K562 (cell line): ENCODE data around the gene ZBTB9. TPM values are rescaled to one million over a fixed set of nuclear protein-coding genes. Genes with fewer than 3 reads are reported as not detected.
A peak's percentile ranks its signal among the peaks of the same experiment; 100 is the strongest.

Experiments
- ATAC-seq: fragments of 200-7000 bp; cut with Tn5 transposase; 3 replicates; pipeline ENCODE4 v1.9.1; 2020; ENCODE audit warnings: moderate library complexity
- Bru-seq: library from RNA; stranded (reverse); fragments of 400-500 nt; gene quantifications from one replicate; lab custom pipeline; 2021; lab: Mats Ljungman, UMichigan
- BruChase-seq, 2 experiments: library from RNA; stranded (reverse); fragments of 400-500 nt; gene quantifications; one replicate each; lab custom pipeline; 2021; lab: Mats Ljungman, UMichigan
- BruUV-seq: library from RNA; stranded (reverse); fragments of 400-500 nt; replicated peaks from 2 replicates; lab custom pipeline; 2021; lab: Mats Ljungman, UMichigan
- CTCF ChIA-PET: fragments of 300-600 bp; formaldehyde crosslinking; extraction: SDS; loops from one replicate; lab custom pipeline; 2021; ENCODE audit warnings: low intra/inter-chr PET ratio; lab: Yijun Ruan, JAX
- POLR2A ChIA-PET: fragments of 300-600, 350-650 bp; sonication (Branson Sonifier 250); formaldehyde crosslinking; extraction: SDS; loops from one replicate; lab custom pipeline; 2021; ENCODE audit warnings: antibody characterized with exemption, inconsistent platforms; lab: Yijun Ruan, JAX
- DNase-seq, 4 experiments: peaks; one replicate each; pipeline versions ENCODE4 v3.0.0 to v3.0.0-alpha.2; 2011 to 2018; ENCODE audit warnings: low spot score in 3 of 4, mixed read lengths in 3 of 4; ENCODE audit errors: extremely low read depth in 1 of 4
- FAIRE-seq: peaks from 2 replicates; lab custom pipeline; 2011; peaks lifted over from hg19 to GRCh38; lab: Jason Lieb, UNC
- H2AFZ ChIP-seq: 2 replicates; pipeline ENCODE4 v1.6.0; 2011; ENCODE audit warnings: low read depth, low read length, control low read depth, inconsistent platforms
- H3K27ac ChIP-seq: fragments of 200-600 bp; 3 replicates; pipeline ENCODE4 v1.8.0; 2011; ENCODE audit warnings: low read depth, mild to moderate bottlenecking, control low read depth, inconsistent platforms, low read length, moderate library complexity, mixed read lengths; ENCODE audit errors: extremely low read depth
- H3K27me3 ChIP-seq, 2 experiments: fragments of 300-600 bp in 1 of 2; 2 replicates in 1 of 2; 3 replicates in 1 of 2; pipeline versions ENCODE4 v1.6.0 to v1.8.0; 2011; ENCODE audit warnings: inconsistent platforms in 2 of 2, low read length in 2 of 2, mild to moderate bottlenecking in 1 of 2, mixed read lengths in 1 of 2, moderate library complexity in 1 of 2; ENCODE audit not compliant: control insufficient read depth in 2 of 2, insufficient read depth in 2 of 2
- H3K36me3 ChIP-seq: fragments of 300-600 bp; 3 replicates; pipeline ENCODE4 v1.8.0; 2011; ENCODE audit warnings: mild to moderate bottlenecking, low read length, inconsistent platforms; ENCODE audit not compliant: control insufficient read depth, insufficient read depth
- H3K4me1 ChIP-seq, 2 experiments: fragments of 200-600 bp in 1 of 2; replicated peaks in 1 of 2; 2 replicates in 1 of 2; 3 replicates in 1 of 2; pipeline versions ENCODE4 v1.5.1 to v1.8.0; 2011; ENCODE audit warnings: inconsistent platforms in 2 of 2, low read length in 2 of 2, mild to moderate bottlenecking in 1 of 2, mixed read lengths in 1 of 2, moderate library complexity in 1 of 2; ENCODE audit not compliant: control insufficient read depth in 2 of 2, insufficient read depth in 2 of 2
- H3K4me2 ChIP-seq: 2 replicates; pipeline ENCODE4 v1.6.1; 2011; ENCODE audit warnings: low read length, control low read depth, inconsistent platforms, mixed read lengths; ENCODE audit not compliant: insufficient read depth
- H3K4me3 ChIP-seq: fragments of 200-600 bp; sonication (generic), shearing (Covaris generic); 2 replicates; pipeline ENCODE4 v1.5.1; 2016; ENCODE audit warnings: control low read depth, inconsistent platforms
- H3K79me2 ChIP-seq: fragments of 200-600 bp; 3 replicates; pipeline ENCODE4 v1.8.0; 2011; ENCODE audit warnings: low read length, inconsistent platforms; ENCODE audit not compliant: control insufficient read depth, insufficient read depth
- H3K9ac ChIP-seq, 2 experiments: 2 replicates each; pipeline versions ENCODE4 v1.6.0 to v1.6.1; 2011; ENCODE audit warnings: low read depth in 2 of 2, low read length in 2 of 2, control low read depth in 1 of 2, inconsistent platforms in 1 of 2, mild to moderate bottlenecking in 1 of 2, mixed read lengths in 1 of 2; ENCODE audit not compliant: insufficient read depth in 1 of 2
- H3K9me1 ChIP-seq: one replicate; pipeline ENCODE4 v1.6.0; 2011; ENCODE audit warnings: inconsistent platforms, mild to moderate bottlenecking, low read length, moderate library complexity; ENCODE audit not compliant: control insufficient read depth, insufficient read depth
- H3K9me3 ChIP-seq: replicated peaks from 2 replicates; pipeline ENCODE4 v1.5.1; 2011; ENCODE audit warnings: low read depth, low read length, inconsistent platforms; ENCODE audit not compliant: control insufficient read depth, insufficient read depth
- H4K20me1 ChIP-seq: replicated peaks from 2 replicates; pipeline ENCODE4 v1.6.1; 2011; ENCODE audit warnings: low read length, inconsistent platforms, mixed read lengths; ENCODE audit not compliant: control insufficient read depth, insufficient read depth
- ASH1L ChIP-seq: fragments of 450-650 bp; IDR thresholded peaks from 2 replicates; pipeline ENCODE4 v1.6.1; 2018; ENCODE audit warnings: borderline replicate concordance, mild to moderate bottlenecking, low read depth; ENCODE audit not compliant: partially characterized antibody
- CREM ChIP-seq: IDR thresholded peaks from 2 replicates; pipeline ENCODE4 v1.6.1; 2014; ENCODE audit warnings: antibody characterized with exemption, low read depth
- E2F5 ChIP-seq: sonication (generic); formaldehyde crosslinking; IDR thresholded peaks from 2 replicates; pipeline ENCODE4 v1.8.0; 2022; ENCODE audit warnings: mild to moderate bottlenecking, missing genetic modification reagents
- NCOR1 ChIP-seq: fragments of 450-650 bp; IDR thresholded peaks from 2 replicates; pipeline ENCODE4 v1.6.1; 2016; ENCODE audit warnings: mild to moderate bottlenecking, moderate library complexity
- RREB1 ChIP-seq: fragments of 250-450 bp; sonication (Bioruptor Pico); IDR thresholded peaks from 2 replicates; pipeline ENCODE4 v1.4.0; 2020
- SP2 ChIP-seq: IDR thresholded peaks from 2 replicates; pipeline ENCODE4 v1.6.1; 2011; ENCODE audit warnings: mild to moderate bottlenecking, low read depth, low read length, moderate library complexity; ENCODE audit not compliant: poor library complexity, severe bottlenecking; ENCODE audit errors: extremely low read depth
- XRCC5 ChIP-seq: fragments of 200-400 bp; formaldehyde crosslinking; IDR thresholded peaks from 2 replicates; pipeline ENCODE4 v1.6.1; 2017; ENCODE audit warnings: low read depth, mild to moderate bottlenecking, low read length
- WGBS: fragments of 100-300 bp; shearing (Covaris generic); methylation state at CpG from one replicate; pipeline ENCODE4 v1.1.6; 2016; ENCODE audit warnings: low coverage, mixed read lengths; ENCODE audit not compliant: insufficient coverage; ENCODE audit errors: missing lambda C conversion rate; 5-methylcytosine and 5-hydroxymethylcytosine counted together
- in situ Hi-C: fragments of 300-500 bp; cut with MboI; formaldehyde crosslinking; loops from 4 replicates; pipeline ENCODE4 v1.15.0; 2018; ENCODE audit warnings: inconsistent platforms, mixed read lengths
- intact Hi-C: fragments of 100-400 bp; cut with micrococcal nuclease; formaldehyde crosslinking; loops from 2 replicates; pipeline ENCODE4 v1.14.2; 2022
- long read RNA-seq, 3 experiments: library from polyadenylated mRNA in 2 of 3; library from RNA in 1 of 3; unstranded in 2 of 3; stranded (forward) in 1 of 3; transcript quantifications; one replicate each; pipeline ENCODE4 v2.0.0, GENCODE V29; 2019 to 2022
- polyA minus RNA-seq, 3 experiments: library from RNA; depleted of rRNA, polyadenylated mRNA; stranded (reverse); fragments of >200 nt; gene quantifications; 2 replicates each; pipeline ENCODE4 v1.2.3, GENCODE V29; 2011
- polyA plus RNA-seq, 8 experiments: library from polyadenylated mRNA; depleted of rRNA in 4 of 8; stranded (reverse) in 5 of 8; unstranded in 3 of 8; fragments of >200 nt; fragmentation: Nextera tagmentation in 2 of 8; fragmentation: Illumina TruSeq in 1 of 8; extraction: Ambion mirVana in 2 of 8; extraction: Trizol in 1 of 8; gene quantifications; 2 replicates each; pipeline versions ENCODE4 v1.2.1 to v1.2.3, GENCODE V29; 2011 to 2014; ENCODE audit warnings: inconsistent platforms in 1 of 8, missing spikeins in 1 of 8
- total RNA-seq, 7 experiments: library from RNA; depleted of rRNA in 6 of 7; stranded (reverse); fragments of >200 nt in 6 of 7; fragmentation: Illumina TruSeq in 2 of 7; extraction: Trizol in 2 of 7; gene quantifications; 2 replicates each; pipeline versions ENCODE4 v1.2.1 to v1.2.3, GENCODE V29; 2011 to 2021; ENCODE audit warnings: low replicate concordance in 1 of 7

Gene ZBTB9
- total RNA-seq (2011; cell fraction: chromatin; rRNA removed; ENCODE audit: low replicate concordance) = 14.2 and 31.6 TPM in 2 replicates
- total RNA-seq (2011; cell fraction: nucleolus; rRNA removed) = 23.9 and 26.3 TPM in 2 replicates
- total RNA-seq (2011; cell fraction: nucleoplasm; rRNA removed) = 14.0 and 19.2 TPM in 2 replicates
- total RNA-seq (2014; rRNA removed) (10.4 and 15.0 TPM in 2 replicates), total RNA-seq (2014; rRNA removed; fragmentation: Illumina TruSeq; extraction: Trizol) (10.3 and 10.4 TPM in 2 replicates), total RNA-seq (2015; rRNA removed; fragmentation: Illumina TruSeq; extraction: Trizol) (12.7 and 13.1 TPM in 2 replicates), total RNA-seq (2021) (15.9 and 17.3 TPM in 2 replicates), polyA plus RNA-seq (2011; rRNA removed) (10.5 and 11.1 TPM in 2 replicates), polyA plus RNA-seq (2014; fragmentation: Illumina TruSeq; extraction: Trizol) (16.3 and 19.5 TPM in 2 replicates), polyA plus RNA-seq (2014; fragmentation: Nextera tagmentation; extraction: Ambion mirVana) (1 to 10 TPM; 1.9 to 2.5 TPM), polyA plus RNA-seq (2014; rRNA removed) (6.9 and 11.9 TPM in 2 replicates), polyA minus RNA-seq (2011; rRNA and poly(A)+ RNA removed) (11.3 and 13.1 TPM in 2 replicates), Bru-seq, nascent RNA (percentile 79 among the genes with signal in this experiment), BruChase-seq, experiment 1, labeled RNA remaining after a 2-hour chase (percentile 54 among the genes with signal in this experiment), BruChase-seq, experiment 2, labeled RNA remaining after a 6-hour chase (percentile 57 among the genes with signal in this experiment)
- polyA plus RNA-seq (2011; cell fraction: cytosol; rRNA removed) = 7.8 and 10.3 TPM in 2 replicates
- polyA plus RNA-seq (2011; cell fraction: nucleus; rRNA removed) = 13.6 and 18.1 TPM in 2 replicates
- polyA plus RNA-seq (2012) = 12.2 and 14.5 TPM in 2 replicates
- polyA minus RNA-seq (2011; cell fraction: cytosol; rRNA and poly(A)+ RNA removed) = 11.1 and 15.7 TPM in 2 replicates
- polyA minus RNA-seq (2011; cell fraction: nucleus; rRNA and poly(A)+ RNA removed) = 6.6 and 10.3 TPM in 2 replicates
- long read RNA-seq, experiment 1, transcript ZBTB9-201 (2 exons, 2,716 nt) = major isoform, 45 of 103 reads
- long read RNA-seq, experiment 1, partial matches to known transcripts = 56 of 103 reads
- long read RNA-seq, experiment 1, other reads (novel, unspliced or antisense) = 2 of 103 reads
- long read RNA-seq, experiment 2, transcript ZBTB9-201 (2 exons, 2,716 nt) = major isoform, 16 of 27 reads
- long read RNA-seq, experiment 2, partial matches to known transcripts = 0 of 27 reads
- long read RNA-seq, experiment 2, other reads (novel, unspliced or antisense) = 11 of 27 reads
- long read RNA-seq, experiment 3, transcript ZBTB9-201 (2 exons, 2,716 nt) = major isoform, 17 of 20 reads
- long read RNA-seq, experiment 3, partial matches to known transcripts = 0 of 20 reads
- long read RNA-seq, experiment 3, other reads (novel, unspliced or antisense) = 2 of 20 reads

- peak; percentile 99 for ATAC-seq
- H3K4me2 ChIP-seq = peak within 1 kb of the TSS; percentile 94
- DNase-seq = peak; percentile 98 to 100 (median 100)
- no peaks in the 10 kb centered on the region for H4K20me1 ChIP-seq
- TSS peak; percentile 92 for BruUV-seq
- in situ Hi-C loops (no loop called here), intact Hi-C loops (no loop called here)
- no peaks in the 10 kb centered on the region for H3K27me3 ChIP-seq
- H3K36me3 ChIP-seq = peaks cover 40% of the 10 kb centered on the region
- no peaks in the 10 kb centered on the region for H3K9me3 ChIP-seq
- no peaks in the 10 kb centered on the region for H3K9me1 ChIP-seq
- POLR2A ChIA-PET = interaction anchor here (0.6 to 1.9 kb wide), 14 partner anchors 9 to 482 kb away, joined by 3 to 9 read pairs (median 3); partner anchors contain the start of genes CUTA and RGL2
- peak within 1 kb of the TSS; percentile 64 for H3K4me3 ChIP-seq
- H2AFZ ChIP-seq = peak within 1 kb of the TSS; percentile 86
- H3K27ac ChIP-seq = peak within 1 kb of the TSS; percentile 62
- peak; percentile 99 for FAIRE-seq
- 1% methylated on average over 64 of the region's 65 CpGs for WGBS
- peaks cover 35% of the 10 kb centered on the region for H3K79me2 ChIP-seq
- CTCF ChIA-PET = no interaction called here
- H3K9ac ChIP-seq = peak within 1 kb of the TSS; percentile 78 to 95
- H3K4me1 ChIP-seq = peaks cover 14 to 20% of the 10 kb centered on the region in 2 experiments
- TF ChIP-seq SP2 (peak; percentile 58), RREB1 (peak; percentile 51; the same call in 1 of the 2 replicates), XRCC5 (0 out of 2 replicates have a peak, but pooled peaks have one; percentile 60), ASH1L (peak; percentile 90), NCOR1 (0 out of 2 replicates have a peak, but pooled peaks have one; percentile 5), E2F5 (CRISPR knock-in tag) (0 out of 2 replicates have a peak, but pooled peaks have one; percentile 83), CREM (peak; percentile 92)
Measured at GRCh38 chr6:33454009-33454946, at the start of gene ZBTB9. TSS of gene ZBTB9 (plus strand) at chr6:33454576. CDS start at chr6:33455101, 525 bp downstream.
